HG02870 (cell line): ENCODE data around the gene BBX.
A peak's percentile ranks its signal among the peaks of the same experiment; 100 is the strongest.

Source experiments
- ATAC-seq: cut with Tn5 transposase; IDR thresholded peaks from one replicate; pipeline ENCODE4 v1.9.1; 2021; ENCODE audit warnings: mild to moderate bottlenecking, moderate library complexity; ENCODE audit not compliant: unreplicated experiment

BBX gene

DNA sequence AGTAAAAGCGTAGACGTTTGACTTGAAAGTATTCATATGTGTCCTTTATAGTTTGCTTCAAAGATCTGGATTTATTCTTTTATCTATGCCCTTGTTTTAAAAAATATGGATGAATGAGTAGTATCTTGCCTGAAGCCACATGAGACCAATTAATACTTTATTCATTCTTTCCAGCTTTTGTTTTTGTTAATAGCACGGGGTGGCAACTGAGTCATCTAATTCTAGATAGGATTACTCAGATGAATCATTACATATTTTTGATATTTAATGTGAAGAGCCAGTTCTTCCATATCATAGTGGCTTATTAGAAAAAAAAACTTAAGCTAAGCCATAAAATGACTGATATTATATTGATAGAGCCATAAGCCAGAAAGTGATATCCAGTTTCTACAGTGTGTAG lies 121.9 kb downstream of the BBX start:
- no peak for ATAC-seq

DNA sequence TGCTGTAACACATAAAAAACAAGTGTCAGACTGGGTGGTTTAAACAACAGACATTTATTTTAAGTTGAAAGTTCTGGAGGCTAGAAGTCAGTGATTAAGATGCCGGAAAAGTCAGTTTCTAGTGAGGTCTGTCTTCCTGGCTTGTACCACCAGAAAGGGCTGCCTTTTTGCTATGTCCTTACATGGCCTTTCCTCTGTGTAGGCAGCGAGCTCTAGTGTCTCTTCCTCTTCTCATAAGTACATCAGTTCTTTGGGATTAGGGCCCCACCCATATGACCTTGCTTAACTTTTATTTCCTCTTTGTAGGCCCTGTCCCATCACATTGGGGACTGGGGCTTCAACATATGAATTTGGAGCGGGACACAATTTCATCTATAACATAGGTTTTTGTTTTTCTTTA lies 128.0 kb downstream of the BBX start:
- ATAC-seq: no peak

DNA sequence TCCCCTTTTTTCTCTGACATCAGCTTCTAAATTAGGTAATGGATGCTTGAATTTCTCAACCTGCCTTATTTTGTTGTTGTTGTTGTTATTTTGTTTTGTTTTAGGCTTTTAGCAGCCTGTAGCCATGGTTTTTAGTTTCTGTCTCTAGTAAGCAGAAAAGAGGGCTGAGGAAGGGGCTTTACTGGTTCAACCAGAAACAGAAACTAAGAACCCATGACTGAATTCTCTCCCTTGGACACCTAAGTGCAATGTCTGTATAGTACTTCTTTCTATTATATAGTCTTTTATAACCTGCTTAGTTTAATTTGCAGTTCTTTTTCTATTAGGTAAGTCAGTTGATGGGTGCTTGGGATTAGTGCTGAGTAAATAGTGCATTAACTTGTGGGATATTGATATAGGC lies 129.0 kb downstream of the BBX start:
- ATAC-seq: peak; percentile 82

DNA sequence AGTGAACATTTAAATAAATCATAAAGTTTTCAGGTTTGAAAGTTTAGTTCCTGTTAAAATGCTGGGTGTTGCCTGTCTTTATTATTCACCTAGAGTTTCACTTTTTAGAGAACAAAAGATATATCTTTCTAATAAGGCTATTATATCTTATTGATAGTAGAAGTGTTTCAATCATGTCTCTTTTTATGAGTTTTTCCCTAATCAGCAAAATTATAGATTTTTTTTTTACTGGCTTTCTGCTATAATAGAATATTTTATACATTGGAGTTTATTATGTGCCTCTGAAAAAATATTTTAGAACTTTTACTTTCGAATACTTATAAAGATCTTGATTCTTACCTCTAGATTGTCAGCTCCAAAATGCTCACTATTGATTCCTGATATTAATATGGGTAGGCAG lies 131.5 kb downstream of the BBX start:
- no peak for ATAC-seq

DNA sequence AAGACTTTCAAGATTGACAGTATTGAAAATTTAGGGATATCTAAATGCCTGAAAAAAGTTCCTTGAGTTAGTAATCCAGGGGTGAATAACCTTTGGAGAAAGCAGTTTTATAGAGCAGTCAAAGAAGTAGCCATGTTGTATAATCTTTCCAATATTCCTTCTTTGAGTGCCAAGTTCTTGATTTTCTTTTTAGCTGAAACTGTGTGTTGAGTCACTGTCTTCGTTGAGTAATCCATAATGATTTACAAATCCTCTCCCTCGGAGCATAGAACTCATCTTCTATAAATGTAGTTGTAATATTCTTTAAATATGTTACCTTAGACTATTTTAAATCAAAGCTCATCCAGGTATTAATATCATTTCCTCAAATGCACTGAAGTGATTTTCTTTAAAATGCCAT lies 135.2 kb downstream of the BBX start:
- no peak for ATAC-seq

DNA sequence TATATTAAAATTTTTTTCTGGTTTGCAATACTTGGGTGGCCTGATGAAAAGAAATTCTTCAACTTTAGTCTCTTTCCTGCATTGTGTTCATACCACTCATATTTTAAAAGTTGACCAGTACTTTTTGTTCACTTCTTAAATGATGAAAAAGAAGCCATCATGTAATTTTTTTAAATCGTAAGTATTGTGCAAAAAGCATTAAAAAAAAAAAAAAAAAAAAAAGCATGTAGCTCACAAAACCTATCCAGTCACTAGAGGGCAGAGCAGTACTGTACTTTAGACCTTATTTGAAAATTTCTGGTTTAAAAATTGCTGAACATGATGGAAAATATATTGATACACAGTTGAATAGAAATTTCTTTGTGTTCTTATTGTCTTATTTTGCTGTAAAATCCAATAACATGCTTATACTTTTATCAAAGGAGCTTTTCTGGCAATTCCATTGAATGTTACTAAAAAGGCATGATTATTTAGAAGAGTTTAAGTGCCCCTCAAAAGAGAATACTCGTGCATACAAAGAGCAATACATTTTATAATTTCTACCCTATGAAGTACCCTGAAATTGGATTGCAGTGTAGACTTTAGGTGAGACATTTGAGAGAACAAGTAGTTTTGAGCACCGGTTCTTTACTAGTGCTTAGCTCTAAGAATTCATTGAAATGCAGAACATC lies 137.7 kb downstream of the BBX start:
- ATAC-seq: no peak

DNA sequence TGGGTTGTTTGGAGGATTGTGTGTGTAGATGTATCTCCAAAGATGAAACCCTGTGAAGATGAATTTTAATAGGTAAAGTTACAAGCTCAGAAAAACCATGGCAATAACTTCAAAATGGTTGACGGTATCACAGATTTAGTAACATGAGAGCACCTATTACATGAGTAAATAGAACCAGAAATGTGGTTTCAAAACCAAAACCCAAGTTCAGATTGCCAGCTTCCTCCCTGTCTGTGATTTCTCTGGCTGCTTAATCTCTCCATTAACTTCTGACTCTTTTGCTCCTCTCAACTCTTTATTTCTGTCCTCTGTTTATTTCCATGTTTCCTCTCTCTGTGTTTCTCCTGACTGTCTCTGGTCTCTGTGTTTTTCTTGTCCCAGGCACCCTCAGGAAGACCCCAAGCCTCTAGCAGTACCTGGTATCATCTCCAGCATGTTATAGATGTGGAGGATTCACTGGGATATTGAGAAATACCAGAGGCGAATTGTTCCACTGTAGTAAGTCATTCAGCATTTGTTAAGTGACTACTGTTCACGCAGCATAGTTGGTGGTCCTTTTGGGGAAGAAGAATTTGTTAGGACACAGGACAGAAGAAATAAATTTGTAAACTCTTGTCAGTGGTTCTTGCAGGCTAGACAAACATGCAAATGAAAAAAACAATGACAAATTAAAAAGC lies 138.8 kb downstream of the BBX start:
- ATAC-seq: peak; percentile 73

DNA sequence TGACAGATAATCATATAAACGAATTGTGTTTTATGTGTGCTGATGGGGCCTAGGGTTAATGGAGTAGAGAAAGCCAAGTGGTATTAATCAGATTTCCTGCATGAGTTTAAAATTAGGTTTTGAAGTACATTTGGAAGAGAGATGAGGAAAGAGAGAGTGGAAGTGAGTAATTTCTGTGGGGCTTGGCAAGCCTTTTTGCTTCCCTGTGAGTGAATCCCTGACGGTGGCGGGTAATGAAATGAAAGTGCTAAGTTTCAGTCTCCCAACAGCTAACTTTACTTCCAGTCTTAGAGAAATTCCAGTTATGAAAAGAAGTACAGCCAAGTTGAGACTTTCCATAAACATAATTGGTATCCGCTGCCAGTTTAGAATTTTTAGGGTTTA lies 139.4 kb downstream of the BBX start:
- no peak for ATAC-seq

DNA sequence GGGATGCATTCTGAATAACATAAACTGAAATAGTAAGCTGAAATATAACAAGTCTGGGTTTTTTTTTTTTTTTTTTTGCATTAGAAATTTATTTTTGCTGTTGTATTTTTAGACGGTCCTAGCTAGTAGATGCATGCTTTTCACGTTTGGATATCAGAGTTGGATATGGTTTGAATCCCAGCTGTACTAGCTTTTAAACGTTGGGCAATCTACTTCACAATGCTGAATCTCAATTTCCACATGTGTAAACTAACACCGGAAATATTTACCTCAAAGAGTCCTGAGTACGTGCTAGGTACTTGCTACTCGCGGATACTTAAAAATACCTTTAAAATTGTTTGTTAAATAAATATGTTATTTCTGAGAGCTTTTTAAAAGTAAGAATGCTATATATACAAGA lies 139.8 kb downstream of the BBX start:
- no peak for ATAC-seq

DNA sequence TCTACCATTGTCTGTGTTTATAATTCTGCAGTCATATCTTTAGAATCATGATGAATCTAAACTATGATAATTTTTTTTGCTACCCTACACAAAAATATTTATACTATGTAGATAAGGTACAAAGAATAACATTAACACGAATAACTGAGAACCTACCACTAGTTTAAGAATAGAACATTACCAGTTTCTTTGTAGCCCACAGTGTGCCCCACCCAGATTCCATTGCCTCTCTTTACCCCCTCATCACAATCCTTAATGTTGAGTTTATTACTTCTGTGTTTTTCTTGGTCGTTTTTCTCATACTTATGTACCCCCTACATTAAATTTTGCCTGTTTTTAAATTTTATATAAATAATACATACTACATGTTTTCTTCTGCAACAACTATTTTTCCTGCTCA lies 140.5 kb downstream of the BBX start:
- no peak for ATAC-seq

DNA sequence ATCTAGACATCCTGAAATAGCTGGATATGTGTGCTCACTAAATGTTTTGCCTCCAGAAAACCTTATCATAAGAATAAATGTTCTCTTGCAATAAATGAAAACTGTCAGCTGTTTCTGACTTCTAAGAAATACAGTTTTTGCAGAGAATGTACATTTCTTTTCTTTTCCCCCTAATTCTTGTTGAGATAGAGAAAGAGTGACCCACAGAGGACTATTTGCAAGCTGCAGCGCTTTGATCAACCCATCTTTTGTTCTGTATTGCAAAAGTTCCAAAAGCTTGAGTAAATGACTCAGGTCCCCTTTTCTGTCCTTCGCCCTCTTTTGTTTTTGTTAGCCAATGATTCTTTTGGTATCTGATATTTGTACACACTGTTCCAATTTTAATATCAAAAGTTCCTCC lies 141.9 kb downstream of the BBX start:
- ATAC-seq: no peak

DNA sequence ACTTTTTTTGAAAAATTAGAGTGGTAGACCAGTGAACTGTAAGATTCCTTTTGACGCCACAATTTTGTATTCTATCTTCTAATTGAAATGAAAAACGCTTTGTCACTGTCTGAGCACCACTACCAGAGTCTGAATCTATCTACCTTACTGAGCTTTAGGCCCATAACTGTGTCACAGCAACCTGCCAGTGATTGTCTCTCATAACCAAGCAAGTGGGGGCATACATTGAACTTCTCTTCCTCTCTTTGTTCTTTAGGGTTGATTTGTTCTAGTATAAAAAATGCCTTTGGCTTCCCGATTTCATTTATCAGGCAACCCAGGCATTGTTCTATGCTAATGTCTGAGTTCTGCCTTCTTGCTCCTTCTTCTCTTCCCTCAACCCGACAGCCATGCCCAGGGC lies 142.6 kb downstream of the BBX start:
- ATAC-seq: no peak

DNA sequence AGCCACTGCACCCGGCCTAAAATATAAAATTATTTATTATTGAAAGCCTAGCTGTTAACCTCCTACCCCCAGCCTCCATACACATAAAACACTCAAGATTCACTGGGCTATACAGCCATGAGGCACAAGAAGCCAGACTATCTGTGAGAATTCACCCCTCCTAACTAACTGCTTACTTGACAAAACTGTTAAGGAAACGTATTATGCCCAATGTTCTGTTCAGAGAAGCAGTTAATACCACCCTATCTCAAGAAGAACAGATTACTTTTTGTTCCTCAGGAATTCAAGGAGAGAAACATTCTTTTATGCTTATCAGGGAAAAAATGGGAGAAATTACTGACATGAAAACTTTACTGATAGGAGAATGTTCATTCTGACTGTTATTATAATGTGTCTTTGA lies 144.1 kb downstream of the BBX start:
- ATAC-seq: no peak

DNA sequence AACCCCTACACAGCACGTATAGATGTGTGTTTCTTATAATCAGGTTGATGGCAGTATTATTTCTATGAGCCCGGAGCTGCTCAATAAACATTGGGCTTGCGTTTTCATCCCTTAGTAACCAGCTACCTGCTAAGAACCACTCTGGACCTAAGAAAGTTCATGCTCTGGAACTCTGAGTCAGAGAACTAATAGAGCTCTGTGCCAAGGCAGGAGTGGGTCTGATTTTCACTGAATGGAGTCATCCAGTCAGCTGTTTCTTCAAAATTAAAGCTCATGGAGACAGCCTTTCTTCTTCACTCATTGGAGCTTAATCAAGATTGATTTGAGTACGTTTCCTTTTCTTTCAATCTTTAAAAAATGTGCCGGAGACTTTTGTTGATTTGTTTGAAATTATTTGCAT lies 145.7 kb downstream of the BBX start:
- ATAC-seq: no peak

DNA sequence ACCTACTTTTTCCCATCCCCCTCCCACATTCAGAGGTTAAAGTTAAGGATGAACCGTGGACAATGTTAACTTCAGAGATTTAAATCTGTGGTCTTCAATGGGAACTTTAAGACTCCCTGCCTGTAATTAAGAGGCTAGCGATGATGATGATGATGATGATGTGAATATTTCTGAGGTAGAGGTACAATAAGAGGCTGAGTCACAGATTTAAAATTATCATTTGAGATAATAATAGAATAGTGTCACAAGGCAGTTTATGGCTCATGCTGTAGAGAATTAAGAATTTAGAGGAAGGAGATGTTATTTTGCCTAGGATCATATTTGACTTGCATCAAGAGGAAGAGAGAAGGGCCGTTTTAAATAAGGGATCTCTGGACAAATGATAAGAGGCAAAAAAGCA lies 146.2 kb downstream of the BBX start:
- ATAC-seq: no peak

DNA sequence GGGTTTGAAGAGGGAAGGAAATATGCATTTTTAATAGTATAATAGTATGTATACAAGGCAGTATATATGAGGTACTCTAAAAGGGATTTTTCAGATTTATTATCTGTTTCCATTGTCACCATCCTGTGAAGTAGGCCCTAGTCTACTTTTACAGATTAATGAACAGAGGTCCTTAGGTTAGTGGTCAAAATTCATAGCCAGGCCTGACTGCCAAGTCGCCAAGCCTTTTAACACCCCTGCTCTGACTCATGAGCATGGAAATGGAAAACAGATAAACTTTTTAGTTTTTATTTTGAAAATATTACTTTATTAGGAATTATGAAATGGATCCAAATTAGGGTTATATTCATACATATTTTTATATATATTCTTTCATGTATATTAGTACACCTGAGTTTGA lies 146.9 kb downstream of the BBX start:
- no peak for ATAC-seq

DNA sequence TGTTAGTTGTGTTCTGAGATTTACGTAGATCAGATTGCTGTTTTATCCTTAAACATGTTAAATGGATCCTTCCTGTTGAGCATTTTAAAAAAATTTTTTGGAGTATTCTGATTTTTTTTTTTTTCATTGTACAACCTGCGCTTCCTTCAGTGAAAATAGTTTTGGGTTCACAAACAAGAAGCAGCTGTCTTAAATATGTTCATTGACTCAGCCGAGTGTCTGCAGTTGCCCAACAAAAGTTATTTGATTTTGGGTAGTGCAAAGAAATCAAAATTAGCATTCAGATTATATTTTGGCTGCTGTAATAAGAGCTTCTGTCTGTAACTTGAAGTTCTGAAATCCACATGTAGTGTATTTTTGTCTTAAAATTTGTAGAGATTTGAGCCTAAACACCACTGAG lies 148.2 kb downstream of the BBX start:
- no peak for ATAC-seq

DNA sequence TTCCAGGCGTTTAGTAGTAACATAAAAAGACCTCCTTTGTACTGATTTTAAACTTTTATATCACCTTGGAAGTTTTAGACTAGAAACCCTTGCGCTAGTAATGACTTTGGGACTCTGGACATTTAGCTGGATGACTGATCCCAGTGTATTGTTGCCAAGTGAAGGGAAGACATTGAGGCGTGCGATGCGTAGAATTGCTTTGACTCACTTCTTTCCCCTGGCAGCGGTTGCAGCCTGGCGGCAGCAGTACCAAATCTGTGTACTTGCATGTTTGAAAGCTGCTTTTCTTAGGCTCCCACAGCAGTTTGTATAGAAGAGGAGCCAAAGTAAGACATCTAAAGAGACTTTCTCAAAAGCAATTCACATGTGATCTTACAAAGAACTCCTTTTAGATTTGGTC lies 151.6 kb downstream of the BBX start:
- ATAC-seq: no peak

DNA sequence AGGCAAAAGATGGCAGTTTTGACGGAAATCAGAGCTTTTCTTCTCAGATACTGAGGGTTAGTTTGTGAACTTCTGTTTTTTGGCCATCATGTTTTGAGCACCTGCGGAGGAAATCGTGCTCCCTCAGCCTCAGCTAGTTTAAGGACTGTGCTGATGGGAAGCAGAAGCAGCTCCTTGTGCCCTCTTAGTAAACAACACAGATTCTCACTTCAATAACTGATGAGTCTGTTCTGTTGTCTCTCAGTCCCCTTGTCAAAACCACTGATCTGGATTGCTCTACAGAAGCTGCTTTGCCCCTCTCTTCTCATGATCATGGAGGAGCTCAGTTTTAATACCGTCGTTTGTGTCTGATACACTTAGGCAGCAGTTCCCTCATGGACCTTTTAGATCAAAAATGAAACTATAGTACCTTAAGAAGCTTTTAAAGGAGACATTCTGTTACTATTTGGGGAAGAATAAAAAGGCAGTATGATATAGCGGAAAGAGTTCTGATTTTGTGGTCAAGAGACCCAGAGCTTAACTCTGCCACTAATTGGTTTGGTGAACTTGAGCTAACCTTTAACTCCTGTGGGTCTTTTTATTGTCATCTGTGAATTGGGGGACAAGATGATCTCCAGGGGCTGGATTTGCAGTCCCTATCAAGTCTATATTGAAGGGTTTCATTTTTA lies 152.6 kb downstream of the BBX start:
- ATAC-seq: no peak

DNA sequence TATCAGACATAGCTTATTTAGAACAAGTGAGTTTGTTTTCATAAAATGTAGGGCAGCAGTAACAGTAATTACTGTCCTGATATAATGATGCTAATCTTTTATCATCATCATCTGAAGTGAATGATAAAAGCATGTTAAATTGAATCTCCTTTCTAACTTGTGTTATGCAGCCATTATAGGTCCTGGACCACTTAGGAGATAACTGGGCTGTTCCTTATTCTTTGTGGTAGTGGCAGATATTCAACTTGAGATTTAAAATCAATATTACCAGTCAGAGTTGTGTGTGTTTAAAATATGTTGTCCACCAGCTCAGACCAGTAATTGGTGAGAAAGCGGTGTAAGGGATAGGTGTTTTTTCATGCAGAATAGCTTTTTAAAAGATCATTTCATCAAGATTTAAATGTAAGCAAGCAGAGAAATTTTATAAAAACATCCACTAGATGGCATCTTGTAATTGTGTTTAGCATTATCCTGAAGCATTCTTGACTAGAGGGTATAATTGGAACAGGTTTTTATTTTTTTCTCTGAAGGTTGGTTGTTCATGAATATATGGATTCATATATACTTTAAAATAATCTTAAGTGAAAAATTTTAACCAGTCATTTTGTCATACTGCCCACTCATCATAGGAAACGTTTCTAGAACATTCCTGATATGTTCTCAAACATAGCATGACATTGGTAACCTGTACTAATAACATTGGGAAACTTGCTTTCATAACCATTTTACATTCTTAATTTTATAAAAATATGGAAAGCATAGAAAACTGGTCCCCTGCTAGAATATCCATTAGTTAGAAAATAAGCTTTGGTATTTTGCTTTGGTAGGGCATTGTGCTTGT lies 153.9 kb downstream of the BBX start:
- ATAC-seq: no peak

DNA sequence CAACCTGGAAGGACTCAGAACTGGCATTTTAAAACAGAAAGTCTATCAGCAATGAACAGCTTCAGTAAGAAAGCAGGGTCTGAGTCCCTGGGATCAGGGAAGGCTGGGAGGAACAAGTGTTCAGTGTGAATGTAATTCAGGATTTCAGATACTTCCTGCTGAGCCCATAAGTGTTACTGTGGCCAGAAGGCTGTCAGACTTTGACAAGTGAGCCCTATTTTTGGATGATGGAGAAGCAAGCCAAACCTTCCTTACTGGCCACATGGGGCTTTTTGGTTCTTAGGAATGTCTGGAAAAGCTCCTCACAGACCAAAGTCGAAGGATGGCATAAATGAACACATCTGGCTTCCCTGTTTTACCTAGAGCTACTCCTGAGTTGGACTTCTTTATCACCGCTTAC lies 157.2 kb downstream of the BBX start:
- no peak for ATAC-seq

DNA sequence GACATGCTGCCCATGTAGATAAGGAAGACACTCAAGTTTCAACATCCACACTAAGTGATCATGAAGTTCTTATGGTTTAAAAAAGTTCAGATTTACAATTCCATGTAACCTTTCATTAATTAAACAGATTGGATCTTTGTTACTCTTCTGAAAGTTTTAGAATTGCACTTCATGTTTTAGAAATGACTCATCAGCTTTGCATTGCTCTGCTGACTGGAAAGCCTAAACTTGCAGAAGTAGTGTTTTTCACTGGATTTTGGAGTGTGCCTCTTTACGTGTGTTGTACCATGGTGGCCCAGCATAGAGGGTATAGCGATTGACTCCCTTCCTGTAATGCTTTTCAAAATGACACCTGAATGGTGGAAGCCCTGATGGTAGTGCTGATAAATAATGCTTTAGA lies 157.9 kb downstream of the BBX start:
- peak; percentile 58 for ATAC-seq
